B cell (primary cell): ENCODE results near the gene ERC1. TPM values are rescaled to one million over a fixed set of nuclear protein-coding genes. Genes with fewer than 3 reads are reported as not detected.

Source experiments
- ATAC-seq: fragments of 200-7000 bp; cut with Tn5 transposase; one replicate; pipeline ENCODE4 v1.10.0; 2021; ENCODE audit warnings: low read depth, mild to moderate bottlenecking, moderate number of reproducible peaks, moderate library complexity
- CTCF ChIA-PET: fragments of 350-600 bp; sonication (Branson Sonifier 250); formaldehyde crosslinking; loops from one replicate; lab custom pipeline; 2021; ENCODE audit warnings: antibody characterized with exemption, inconsistent platforms; lab: Charles Lee
- POLR2A ChIA-PET: fragments of 350-600 bp; sonication (Branson Sonifier 250); formaldehyde crosslinking; loops from one replicate; lab custom pipeline; 2021; ENCODE audit warnings: antibody characterized with exemption; lab: Charles Lee
- DNase-seq: peaks from one replicate; pipeline ENCODE4 v3.0.0; 2013
- H2AFZ ChIP-seq: 2 replicates; pipeline ENCODE4 v1.6.1; 2012; ENCODE audit warnings: mild to moderate bottlenecking, low read depth, low read length; ENCODE audit not compliant: insufficient read depth, poor library complexity, severe bottlenecking
- H3K27ac ChIP-seq, 2 donors: 1 replicate in 1 of 2; 2 replicates in 1 of 2; pipeline ENCODE4 v1.5.1; 2012 to 2013; ENCODE audit warnings: low read length in 2 of 2, mild to moderate bottlenecking in 2 of 2, moderate library complexity in 1 of 2
- H3K27me3 ChIP-seq, 4 experiments: fragments of 200-600 bp in 1 of 4; sonication (generic) in 1 of 4; replicated peaks in 1 of 4; 1 replicate in 2 of 4; 2 replicates in 2 of 4; pipeline versions ENCODE4 v1.6.1 to v1.7.0; 2013 to 2016; ENCODE audit warnings: low read length in 3 of 4, mild to moderate bottlenecking in 2 of 4, mixed read lengths in 1 of 4, moderate library complexity in 1 of 4; ENCODE audit not compliant: insufficient read depth in 4 of 4, control insufficient read depth in 3 of 4; ENCODE audit errors: control extremely low read depth in 1 of 4
- H3K36me3 ChIP-seq, 2 experiments: replicated peaks in 1 of 2; 1 replicate in 1 of 2; 2 replicates in 1 of 2; pipeline versions ENCODE4 v1.6.1 to v1.7.1; 2013; ENCODE audit warnings: low read length in 1 of 2; ENCODE audit not compliant: insufficient read depth in 2 of 2, control insufficient read depth in 1 of 2; ENCODE audit errors: control extremely low read depth in 1 of 2, extremely low read depth in 1 of 2
- H3K4me1 ChIP-seq, 2 donors: fragments of 200-600 bp in 1 of 2; sonication (generic) in 1 of 2; 1 replicate in 1 of 2; 2 replicates in 1 of 2; pipeline versions ENCODE4 v1.5.1 to v1.6.1; 2013 to 2017; ENCODE audit warnings: low read length in 2 of 2; ENCODE audit not compliant: control insufficient read depth in 2 of 2, insufficient read depth in 2 of 2
- H3K4me2 ChIP-seq: replicated peaks from 2 replicates; pipeline ENCODE3; 2012; ENCODE audit warnings: mild to moderate bottlenecking, low read depth, low read length; ENCODE audit not compliant: poor library complexity, severe bottlenecking
- H3K4me3 ChIP-seq, 5 experiments: fragments of 200-600 bp in 1 of 5; sonication (generic) in 1 of 5; 1 replicate in 3 of 5; 2 replicates in 2 of 5; pipeline versions ENCODE4 v1.5.1 to v1.7.0; 2011 to 2016; ENCODE audit warnings: low read length in 4 of 5, mild to moderate bottlenecking in 4 of 5, low read depth in 2 of 5, control low read depth in 1 of 5, moderate library complexity in 1 of 5; ENCODE audit not compliant: insufficient read depth in 1 of 5; ENCODE audit errors: control extremely low read depth in 1 of 5, extremely low read depth in 1 of 5
- H3K79me2 ChIP-seq: fragments of 200-600 bp; sonication (generic); one replicate; pipeline ENCODE4 v1.6.0; 2016; ENCODE audit warnings: low read length; ENCODE audit not compliant: control insufficient read depth, insufficient read depth
- H3K9ac ChIP-seq: fragments of 200-600 bp; sonication (generic); 2 replicates; pipeline ENCODE4 v1.6.1; 2017; ENCODE audit warnings: mild to moderate bottlenecking, low read length, moderate library complexity
- H3K9me3 ChIP-seq, 3 donors: one replicate each; pipeline versions ENCODE4 v1.6.1 to v1.7.1; 2013; ENCODE audit warnings: low read length in 2 of 3; ENCODE audit not compliant: control insufficient read depth in 2 of 3, insufficient read depth in 1 of 3; ENCODE audit errors: control extremely low read depth in 1 of 3
- H4K20me1 ChIP-seq: 2 replicates; pipeline ENCODE4 v1.6.0; 2012; ENCODE audit warnings: mild to moderate bottlenecking, low read length; ENCODE audit not compliant: insufficient read depth, control insufficient read depth, poor library complexity, severe bottlenecking
- H3K27ac Mint-ChIP-seq: one replicate; pipeline ENCODE4 v1.8.0; 2021; ENCODE audit warnings: mixed read lengths
- H3K27me3 Mint-ChIP-seq: one replicate; pipeline ENCODE4 v1.8.0; 2021; ENCODE audit warnings: mixed read lengths
- H3K4me1 Mint-ChIP-seq: one replicate; pipeline ENCODE4 v1.8.0; 2021; ENCODE audit warnings: mixed read lengths
- H3K4me3 Mint-ChIP-seq: one replicate; pipeline ENCODE4 v1.8.0; 2021; ENCODE audit warnings: mixed read lengths
- H3K9me3 Mint-ChIP-seq: one replicate; pipeline ENCODE4 v1.8.0; 2022; ENCODE audit warnings: mixed read lengths; ENCODE audit not compliant: insufficient read depth
- CTCF ChIP-seq: fragments of 200-600 bp; IDR thresholded peaks from one replicate; pipeline ENCODE4 v1.8.0; 2022; ENCODE audit warnings: antibody characterized with exemption, mild to moderate bottlenecking
- EZH2 ChIP-seq: IDR thresholded peaks from 2 replicates; pipeline ENCODE4 v1.6.1; 2012; ENCODE audit warnings: borderline replicate concordance, low read depth, mild to moderate bottlenecking, moderate library complexity, low read length; ENCODE audit not compliant: insufficient read depth, poor library complexity, severe bottlenecking
- WGBS: methylation state at CpG from one replicate; pipeline ENCODE4 v1.1.5; 2013; ENCODE audit warnings: missing lambda C conversion rate; ENCODE audit not compliant: insufficient coverage; 5-methylcytosine and 5-hydroxymethylcytosine counted together
- intact Hi-C: fragments of 100-400 bp; cut with micrococcal nuclease; formaldehyde crosslinking; loops from one replicate; pipeline ENCODE4 v1.10.0; 2022
- polyA plus RNA-seq: library from polyadenylated mRNA; depleted of rRNA; stranded (reverse); fragments of >200 nt; gene quantifications from 2 replicates; pipeline ENCODE4 v1.2.3, GENCODE V29; 2012
- total RNA-seq, 2 donors: library from RNA; stranded (reverse); fragments of 120-200 nt in 1 of 2; gene quantifications; 1 replicate in 1 of 2; 2 replicates in 1 of 2; pipeline versions ENCODE4 v1.2.3 to v1.2.4, GENCODE V29; 2013 to 2022

ERC1 gene
- total and polyA plus RNA-seq, 2 donors (not counting 1 experiment from before 2014, with no cell fraction given) = 4.0 to 77.6 TPM

GRCh38 chr12:946631-947030 is 44.4 kb upstream of the ERC1 start:
- no peaks in the 10 kb centered on the region for H3K9me3 ChIP-seq
- no peak overlapping the region for H3K4me3 ChIP-seq
- POLR2A ChIA-PET = no interaction called here
- H2AFZ ChIP-seq = no peak overlapping the region
- peaks cover 0 to 17% of the 10 kb centered on the region in 2 donors for H3K4me1 ChIP-seq
- peaks cover 0 to 11% of the 10 kb centered on the region in 2 experiments for H3K36me3 ChIP-seq
- no peak for TF ChIP-seq EZH2
- ATAC-seq (no peak), DNase-seq (no peak)
- peaks cover 34% of the 10 kb centered on the region for H3K79me2 ChIP-seq
- WGBS = 85% methylated on average over 6 of the region's 6 CpGs
- Mint-ChIP-seq H3K4me1 (peaks cover 33% of the 10 kb centered on the region), H3K4me3 (peak overlapping the region; percentile 9), H3K9me3 (no peaks in the 10 kb centered on the region), H3K27ac (peak overlapping the region; percentile 29), H3K27me3 (no peaks in the 10 kb centered on the region)
- CTCF ChIA-PET = interaction anchor here (1.2 to 1.8 kb wide), 2 partner anchors 132 to 146 kb away, joined by 3 to 5 read pairs; no protein-coding TSS in a partner anchor
- H3K27me3 ChIP-seq = no peaks in the 10 kb centered on the region
- intact Hi-C loops = loop anchor here (5.0 to 10.0 kb wide), 2 partner anchors 34 to 302 kb away; no protein-coding TSS in a partner anchor
- no peaks in the 10 kb centered on the region for H4K20me1 ChIP-seq
- H3K27ac ChIP-seq = no peak overlapping the region
- no peak overlapping the region for H3K9ac ChIP-seq
- no peak overlapping the region for H3K4me2 ChIP-seq

GRCh38 chr12:948238-948637 is 42.8 kb upstream of the ERC1 start:
- intact Hi-C loops = loop anchor here (2.0 to 10.0 kb wide), 4 partner anchors 36 to 371 kb away; no protein-coding TSS in a partner anchor
- TF ChIP-seq EZH2 = no peak
- no peak for TF ChIP-seq CTCF
- Histone ChIP-seq H3K4me3 (peak overlapping the region in 1 of 5 experiments; percentile 91), H3K4me2 (peak overlapping the region; percentile 77), H3K4me1 (peaks cover 0 to 17% of the 10 kb centered on the region in 2 donors), H2AFZ (no peak overlapping the region), H3K36me3 (peaks cover 0 to 4% of the 10 kb centered on the region in 2 experiments), H3K27me3 (no peaks in the 10 kb centered on the region), H3K27ac (no peak overlapping the region), H3K9me3 (no peaks in the 10 kb centered on the region), H4K20me1 (no peaks in the 10 kb centered on the region), H3K79me2 (peaks cover 34% of the 10 kb centered on the region), H3K9ac (no peak overlapping the region)
- ChIA-PET POLR2A (interaction anchor here (1.9 kb wide), 1 partner anchor 43 kb away, joined by 27 read pairs; the partner anchor contains the start of gene ERC1), CTCF (interaction anchor here (0.7 to 4.0 kb wide), 4 partner anchors 43 to 376 kb away, joined by 3 to 31 read pairs (median 11); partner anchors contain the start of gene ERC1)
- Mint-ChIP-seq H3K4me3 (peak overlapping the region; percentile 65), H3K27me3 (no peaks in the 10 kb centered on the region), H3K9me3 (no peaks in the 10 kb centered on the region), H3K27ac (peak overlapping the region; percentile 7), H3K4me1 (peaks cover 30% of the 10 kb centered on the region)
- 89% methylated on average over 9 of the region's 9 CpGs for WGBS
- no peak for DNase-seq
- ATAC-seq = no peak
